ENCODE measurements around the gene FGD3. TPM values are rescaled to one million over a fixed set of nuclear protein-coding genes. Genes with fewer than 3 reads are reported as not detected.

FGD3 gene
- total RNA-seq, 1 experiment from 2014 or later, result 89.0 TPM

- no TSS peak for BruUV-seq (replicated peaks)
- CTCF ChIA-PET, result no interaction called here
Observed at GRCh38 chr9:93035821-93036351, 88.6 kb downstream of the FGD3 start.

GRCh38 chr9:93036887-93037475, 89.7 kb downstream of the FGD3 start:
- Histone ChIP-seq H3K36me3 (ENCODE audit: low read depth) (no peaks in the 10 kb centered on the region), H4K20me1 (ENCODE audit: insufficient read depth) (no peaks in the 10 kb centered on the region), H3K9me3 (ENCODE audit: insufficient read depth, low read depth) (no peaks in the 10 kb centered on the region), H3K9me2 (ENCODE audit: insufficient read depth) (no peaks in the 10 kb centered on the region), H3K4me1 (replicated peaks; ENCODE audit: insufficient read depth) (no peaks in the 10 kb centered on the region), H3K27ac (no peak overlapping the region), H3F3A (ENCODE audit: insufficient read depth, low read depth) (no peaks in the 10 kb centered on the region), H3K27me3 (ENCODE audit: insufficient read depth, low read depth) (no peaks in the 10 kb centered on the region), H3K4me3 (no peak overlapping the region), H3K4me2 (no peak overlapping the region), H3K79me2 (ENCODE audit: low read depth) (no peaks in the 10 kb centered on the region), H2AFZ (no peak overlapping the region)
- DNase-seq, result no peak
- POLR2A ChIA-PET (ENCODE audit: unreplicated experiment), result no interaction called here
- intact Hi-C loops (cut with micrococcal nuclease; ENCODE audit: unreplicated experiment), result no loop called here
- no peak for TF ChIP-seq CTCF (conservative IDR thresholded peaks at IDR 0.05)
- TF ChIP-seq EZH2 (IDR thresholded peaks at IDR 0.05; ENCODE audit: low read depth), result no peak
- no TSS peak for BruUV-seq (replicated peaks)
- CTCF ChIA-PET, result no interaction called here

More at GRCh38 chr9:93035821-93036351, 88.6 kb downstream of the FGD3 start:
- no peak overlapping the region for H3K4me2 ChIP-seq
- no peaks in the 10 kb centered on the region for H3K27me3 ChIP-seq (ENCODE audit: insufficient read depth, low read depth)
- no peaks in the 10 kb centered on the region for H3K79me2 ChIP-seq (ENCODE audit: low read depth)
- H4K20me1 ChIP-seq (ENCODE audit: insufficient read depth), result no peaks in the 10 kb centered on the region
- H3K4me1 ChIP-seq (replicated peaks; ENCODE audit: insufficient read depth), result no peaks in the 10 kb centered on the region
- no peaks in the 10 kb centered on the region for H3K9me2 ChIP-seq (ENCODE audit: insufficient read depth)
- no peak overlapping the region for H2AFZ ChIP-seq
- no peaks in the 10 kb centered on the region for H3K36me3 ChIP-seq (ENCODE audit: low read depth)
- TF ChIP-seq CTCF (conservative IDR thresholded peaks at IDR 0.05) (no peak), EZH2 (IDR thresholded peaks at IDR 0.05; ENCODE audit: low read depth) (no peak)
- intact Hi-C loops (cut with micrococcal nuclease; ENCODE audit: unreplicated experiment), result no loop called here
- no peak for DNase-seq
- POLR2A ChIA-PET (ENCODE audit: unreplicated experiment), result interaction anchor here (0.6 kb wide), 1 partner anchor 82 kb away, joined by 4 read pairs; no protein-coding TSS in a partner anchor
- no peak overlapping the region for H3K27ac ChIP-seq
- H3K9me3 ChIP-seq (ENCODE audit: insufficient read depth, low read depth), result no peaks in the 10 kb centered on the region
- no peak overlapping the region for H3K4me3 ChIP-seq
- no peaks in the 10 kb centered on the region for H3F3A ChIP-seq (ENCODE audit: insufficient read depth, low read depth)

- DNase-seq, result no peak
- POLR2A ChIA-PET (ENCODE audit: unreplicated experiment), result no interaction called here
- CTCF ChIA-PET, result no interaction called here
- no TSS peak for BruUV-seq (replicated peaks)
- H4K20me1 ChIP-seq (ENCODE audit: insufficient read depth), result no peaks in the 10 kb centered on the region
- no peaks in the 10 kb centered on the region for H3K79me2 ChIP-seq (ENCODE audit: low read depth)
- H2AFZ ChIP-seq, result no peak overlapping the region
- TF ChIP-seq EZH2 (IDR thresholded peaks at IDR 0.05; ENCODE audit: low read depth) (no peak), CTCF (conservative IDR thresholded peaks at IDR 0.05) (no peak)
- H3K9me2 ChIP-seq (ENCODE audit: insufficient read depth), result no peaks in the 10 kb centered on the region
- H3K27me3 ChIP-seq (ENCODE audit: insufficient read depth, low read depth), result no peaks in the 10 kb centered on the region
- H3K9me3 ChIP-seq (ENCODE audit: insufficient read depth, low read depth), result no peaks in the 10 kb centered on the region
- no peaks in the 10 kb centered on the region for H3K4me1 ChIP-seq (replicated peaks; ENCODE audit: insufficient read depth)
- no peaks in the 10 kb centered on the region for H3K36me3 ChIP-seq (ENCODE audit: low read depth)
- H3K4me2 ChIP-seq, result no peak overlapping the region
- intact Hi-C loops (cut with micrococcal nuclease; ENCODE audit: unreplicated experiment), result no loop called here
- no peaks in the 10 kb centered on the region for H3F3A ChIP-seq (ENCODE audit: insufficient read depth, low read depth)
- no peak overlapping the region for H3K27ac ChIP-seq
- no peak overlapping the region for H3K4me3 ChIP-seq
Observed at GRCh38 chr9:93037476-93037971, 90.2 kb downstream of the FGD3 start.
